AG04450 (cell line): ENCODE measurements around the gene NT5DC4. TPM values are rescaled to one million over a fixed set of nuclear protein-coding genes. Genes with fewer than 3 reads are reported as not detected.

Source experiments
- CTCF ChIA-PET: fragments of 300-600, 350-600 bp; formaldehyde crosslinking; extraction: SDS; loops from one replicate; lab custom pipeline; 2022; ENCODE audit warnings: antibody characterized with exemption, inconsistent platforms; lab: Charles Lee
- POLR2A ChIA-PET: fragments of 350-600 bp; formaldehyde crosslinking; extraction: SDS; loops from one replicate; lab custom pipeline; 2021; ENCODE audit warnings: antibody characterized with exemption, inconsistent platforms; lab: Yijun Ruan, JAX
- DNase-seq: peaks from one replicate; pipeline ENCODE4 v3.0.0-alpha.2; 2011; ENCODE audit warnings: low read depth, low spot score
- H3K27ac ChIP-seq: one replicate; pipeline ENCODE4 v1.5.1; 2012; ENCODE audit warnings: low read depth, low read length, control low read depth
- H3K27me3 ChIP-seq: one replicate; pipeline ENCODE4 v1.6.0; 2012; ENCODE audit warnings: low read length; ENCODE audit not compliant: control insufficient read depth, insufficient read depth
- H3K4me3 ChIP-seq: 2 replicates; pipeline ENCODE4 v1.5.1; 2011; ENCODE audit warnings: mild to moderate bottlenecking, low read depth, low read length, control low read depth
- H3K9me3 ChIP-seq: 2 replicates; pipeline ENCODE4 v1.5.1; 2012; ENCODE audit warnings: low read length; ENCODE audit not compliant: control insufficient read depth, insufficient read depth
- polyA plus RNA-seq: library from polyadenylated mRNA; depleted of rRNA; stranded (reverse); fragments of >200 nt; gene quantifications from 2 replicates; pipeline ENCODE4 v1.2.3, GENCODE V29; 2011
- TF ChIP-seq, protein P1 (sequence below): IDR thresholded peaks from 2 replicates; pipeline ENCODE4 v1.5.1; 2011; ENCODE audit warnings: low read depth, low read length, control low read depth, inconsistent platforms

The NT5DC4 gene
- polyA plus RNA-seq, 1 experiment: not detected

- Histone ChIP-seq H3K27me3 (no peaks in the 10 kb centered on the region), H3K9me3 (no peaks in the 10 kb centered on the region), H3K4me3 (no peak overlapping the region), H3K27ac (no peak overlapping the region)
- DNase-seq: no peak
- TF ChIP-seq, protein P1, sequence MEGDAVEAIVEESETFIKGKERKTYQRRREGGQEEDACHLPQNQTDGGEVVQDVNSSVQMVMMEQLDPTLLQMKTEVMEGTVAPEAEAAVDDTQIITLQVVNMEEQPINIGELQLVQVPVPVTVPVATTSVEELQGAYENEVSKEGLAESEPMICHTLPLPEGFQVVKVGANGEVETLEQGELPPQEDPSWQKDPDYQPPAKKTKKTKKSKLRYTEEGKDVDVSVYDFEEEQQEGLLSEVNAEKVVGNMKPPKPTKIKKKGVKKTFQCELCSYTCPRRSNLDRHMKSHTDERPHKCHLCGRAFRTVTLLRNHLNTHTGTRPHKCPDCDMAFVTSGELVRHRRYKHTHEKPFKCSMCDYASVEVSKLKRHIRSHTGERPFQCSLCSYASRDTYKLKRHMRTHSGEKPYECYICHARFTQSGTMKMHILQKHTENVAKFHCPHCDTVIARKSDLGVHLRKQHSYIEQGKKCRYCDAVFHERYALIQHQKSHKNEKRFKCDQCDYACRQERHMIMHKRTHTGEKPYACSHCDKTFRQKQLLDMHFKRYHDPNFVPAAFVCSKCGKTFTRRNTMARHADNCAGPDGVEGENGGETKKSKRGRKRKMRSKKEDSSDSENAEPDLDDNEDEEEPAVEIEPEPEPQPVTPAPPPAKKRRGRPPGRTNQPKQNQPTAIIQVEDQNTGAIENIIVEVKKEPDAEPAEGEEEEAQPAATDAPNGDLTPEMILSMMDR: peak; percentile 45
- ChIA-PET CTCF (interaction anchor here (0.5 to 1.8 kb wide), 13 partner anchors 9 to 85 kb away, joined by 3 to 8 read pairs (median 5); no protein-coding TSS in a partner anchor), POLR2A (interaction anchor here (0.5 kb wide), 1 partner anchor 30 kb away, joined by 4 read pairs; no protein-coding TSS in a partner anchor)
Observed at GRCh38 chr2:112685271-112685884, 35.4 kb upstream of the NT5DC4 start.

DNA sequence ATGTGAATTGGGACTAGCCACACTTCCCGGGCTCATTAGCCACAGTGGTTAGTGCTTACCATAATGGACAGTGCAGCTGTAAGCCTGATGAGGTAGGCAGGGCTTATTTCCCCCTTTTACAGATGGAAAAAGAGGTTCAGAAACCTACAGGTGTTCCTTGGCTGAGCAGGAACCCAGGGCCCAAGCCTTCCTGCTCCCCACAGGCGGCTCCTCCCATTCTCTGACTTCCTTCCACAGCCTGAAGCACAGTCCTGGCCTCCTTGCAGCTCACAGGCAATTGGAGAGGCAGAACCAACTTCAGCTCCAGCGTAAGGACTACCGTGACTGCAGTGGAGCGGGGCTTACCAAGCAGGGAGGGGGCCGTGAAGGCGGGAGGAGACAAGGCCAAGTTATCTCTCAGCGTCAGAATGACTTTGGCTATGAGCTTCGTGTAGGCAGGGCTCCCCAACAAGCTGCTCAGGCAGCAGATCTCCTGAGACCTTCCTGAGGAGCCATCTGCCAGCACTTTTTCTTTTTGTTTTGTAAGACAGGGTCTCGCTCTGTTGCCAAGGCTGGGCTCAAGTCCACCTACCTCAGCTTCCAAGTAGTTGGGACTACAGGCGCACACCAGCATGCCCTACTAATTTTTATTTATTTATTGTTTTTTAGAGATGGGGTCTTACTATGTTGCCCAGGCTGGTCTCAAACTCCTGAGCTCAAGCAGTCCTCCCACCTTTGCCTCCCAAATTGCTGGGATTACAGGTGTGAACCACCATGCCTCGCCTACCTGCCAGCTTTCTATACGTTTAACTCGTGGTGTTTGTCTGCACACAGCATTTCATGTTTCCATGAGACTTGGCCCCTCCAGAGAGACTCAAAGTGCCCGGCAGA is 34.2 kb upstream of the NT5DC4 start:
- ChIA-PET POLR2A (no interaction called here), CTCF (interaction anchor here (1.4 to 1.5 kb wide), 2 partner anchors 19 to 21 kb away, joined by 3 to 7 read pairs; no protein-coding TSS in a partner anchor)
- TF ChIP-seq, protein P1: no peak
- Histone ChIP-seq H3K4me3 (no peak overlapping the region), H3K27ac (no peak overlapping the region), H3K27me3 (no peaks in the 10 kb centered on the region), H3K9me3 (no peaks in the 10 kb centered on the region)
- DNase-seq: no peak

GRCh38 chr2:112687522-112687921 is 33.3 kb upstream of the NT5DC4 start:
- H3K27ac ChIP-seq: no peak overlapping the region
- no peak for DNase-seq
- H3K27me3 ChIP-seq: no peaks in the 10 kb centered on the region
- ChIA-PET POLR2A (interaction anchor here (0.6 kb wide), 1 partner anchor 10 kb away, joined by 5 read pairs; no protein-coding TSS in a partner anchor), CTCF (interaction anchor here (0.8 kb wide), 1 partner anchor 88 kb away, joined by 3 read pairs; no protein-coding TSS in a partner anchor)
- H3K9me3 ChIP-seq: no peaks in the 10 kb centered on the region
- TF ChIP-seq, protein P1: no peak
- H3K4me3 ChIP-seq: no peak overlapping the region

GRCh38 chr2:112688086-112688880 is 32.5 kb upstream of the NT5DC4 start:
- no peak for DNase-seq
- CTCF ChIA-PET: interaction anchor here (0.8 kb wide), 1 partner anchor 89 kb away, joined by 3 read pairs; no protein-coding TSS in a partner anchor

More at GRCh38 chr2:112688086-112688880, 32.5 kb upstream of the NT5DC4 start:
- Histone ChIP-seq H3K27ac (no peak overlapping the region), H3K9me3 (no peaks in the 10 kb centered on the region), H3K27me3 (no peaks in the 10 kb centered on the region), H3K4me3 (no peak overlapping the region)
- TF ChIP-seq, protein P1: no peak
- POLR2A ChIA-PET: interaction anchor here (0.6 kb wide), 1 partner anchor 11 kb away, joined by 5 read pairs; no protein-coding TSS in a partner anchor
